Measurements from ENCODE around the gene NANOS3. TPM values are rescaled to one million over a fixed set of nuclear protein-coding genes. Genes with fewer than 3 reads are reported as not detected.
A peak's percentile ranks its signal among the peaks of the same experiment; 100 is the strongest.

Gene NANOS3
- total and polyA plus RNA-seq, 9 of the 15 experiments (the other 6 are each of a cell fraction or from before 2014, with no cell fraction given): not detected

GRCh38 chr19:13905634-13906520, 28.9 kb downstream of the NANOS3 start, which contains the start of the genes BRME1 and CC2D1A (continued):
- TF ChIP-seq FOS (IDR thresholded peaks at IDR 0.05; ENCODE audit: extremely low read depth, insufficient read length): no peak
- TF ChIP-seq PHF21A (IDR thresholded peaks at IDR 0.05; ENCODE audit: borderline replicate concordance, low read depth): no peak
- peak; percentile 97 for TF ChIP-seq E2F8 (IDR thresholded peaks at IDR 0.05; ENCODE audit: low read depth, partially characterized antibody)
- peak; percentile 80; the same call in 1 of the 2 replicates for TF ChIP-seq NR3C1 (CRISPR knock-in tag; IDR thresholded peaks at IDR 0.05)
- no peak for TF ChIP-seq CHD4 (IDR thresholded peaks at IDR 0.05; ENCODE audit: insufficient read depth, insufficient replicate concordance, low read depth, low read length, poor library complexity, severe bottlenecking)
- TF ChIP-seq LEF1 (IDR thresholded peaks at IDR 0.05): no peak
- TF ChIP-seq ZNF12 (CRISPR knock-in tag; IDR thresholded peaks at IDR 0.05): no peak
- no peak for TF ChIP-seq ARID3A (IDR thresholded peaks at IDR 0.05; ENCODE audit: borderline replicate concordance, low read depth, low read length)
- no peak for TF ChIP-seq HDGF (IDR thresholded peaks at IDR 0.05)
- peak; percentile 71; the same call in 1 of the 2 replicates for TF ChIP-seq ZNF263 (CRISPR knock-in tag; IDR thresholded peaks at IDR 0.05; ENCODE audit: borderline replicate concordance)
